T-helper 1 cell (primary cell): Measurements from ENCODE around the gene C1S.
"Not testable (repeated sequence)": the region's sequence is repeated elsewhere in the genome, so short reads cannot be mapped to it uniquely, and the experiment has no call there.

ENCODE experiments used
- DNase-seq, 5 donors: peaks; one replicate each; pipeline ENCODE4 v3.0.0-alpha.2; 2012 to 2020

C1S gene

DNA sequence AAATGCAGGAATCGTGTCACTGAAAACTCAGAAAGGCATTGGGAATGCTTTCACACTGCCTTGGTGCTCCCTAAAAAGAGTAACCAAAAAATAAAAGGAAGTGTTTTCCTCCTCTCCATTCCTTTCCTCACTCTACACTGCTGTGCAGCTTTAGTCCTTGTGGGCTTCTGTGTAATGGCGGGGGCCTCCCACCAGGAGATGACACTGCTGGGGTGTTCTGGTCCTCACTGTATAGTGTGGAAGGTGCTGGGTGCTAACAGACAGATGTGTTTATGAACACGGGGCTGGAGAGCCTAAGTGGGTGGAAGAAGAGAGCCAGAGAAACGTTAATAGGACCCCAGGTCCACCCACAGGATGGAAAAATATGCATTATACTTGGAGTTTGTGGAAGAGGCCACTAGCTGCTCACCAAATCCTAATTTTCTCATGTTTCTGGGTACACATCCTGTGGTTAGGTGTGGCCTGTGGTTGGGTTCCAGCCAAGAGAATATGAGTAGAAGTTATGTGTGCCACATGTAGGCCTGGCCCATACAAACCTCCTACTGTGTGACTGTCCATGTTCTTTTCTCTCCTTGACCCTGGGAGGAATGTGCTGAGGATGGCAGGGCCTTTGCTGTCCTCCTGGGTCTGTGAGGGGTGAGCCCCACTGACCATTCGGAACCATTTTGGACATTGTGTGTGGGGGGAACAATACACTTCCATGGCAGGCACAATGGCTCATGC, 14.0 kb upstream of the C1S start:
- DNase-seq = peak in 1 of 5 donors; percentile 6

DNA sequence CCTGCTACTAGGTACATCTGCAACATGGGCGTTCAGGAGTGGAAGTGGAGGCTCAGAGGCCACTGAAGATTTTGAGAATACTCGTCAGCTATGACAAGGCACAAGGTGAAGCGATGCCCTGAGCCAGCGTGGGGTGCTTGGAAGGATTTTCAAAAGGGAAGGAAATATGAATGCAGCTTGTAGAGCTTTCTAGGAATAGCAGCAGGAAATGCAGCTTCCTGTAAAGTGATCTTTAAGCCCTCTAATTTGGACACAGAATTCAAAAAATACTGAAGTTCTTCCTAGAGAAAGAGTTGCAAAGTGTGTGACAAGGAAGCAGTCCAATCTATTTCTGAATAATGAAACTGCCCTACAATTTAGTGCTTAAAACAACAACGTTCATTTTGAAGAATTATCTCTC, 13.2 kb upstream of the C1S start:
- DNase-seq = peak in 1 of 5 donors; percentile 6

- DNase-seq = not testable (repeated sequence)
Observed at GRCh38 chr12:7049445-7049951, 11.0 kb upstream of the C1S start.

DNA sequence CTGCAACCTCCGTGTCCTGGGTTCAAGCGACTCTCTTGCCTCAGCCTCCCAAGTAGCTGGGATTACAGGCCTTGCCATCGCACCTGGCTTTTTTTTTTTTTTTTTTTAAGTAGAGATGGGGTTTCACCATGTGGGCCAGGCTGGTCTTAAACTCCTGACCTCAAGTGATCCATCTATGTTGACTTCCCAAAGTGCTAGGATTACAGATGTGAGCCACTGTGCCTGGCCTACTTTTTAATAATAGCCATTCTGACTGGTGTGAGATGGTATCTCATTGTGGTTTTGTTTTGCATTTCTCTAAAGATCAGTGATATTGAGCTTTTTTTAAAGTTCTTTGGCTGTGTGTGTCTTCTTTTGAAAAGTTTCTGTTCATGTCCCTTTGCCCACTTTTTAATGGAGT, 10.5 kb upstream of the C1S start:
- not testable (repeated sequence) for DNase-seq

DNA sequence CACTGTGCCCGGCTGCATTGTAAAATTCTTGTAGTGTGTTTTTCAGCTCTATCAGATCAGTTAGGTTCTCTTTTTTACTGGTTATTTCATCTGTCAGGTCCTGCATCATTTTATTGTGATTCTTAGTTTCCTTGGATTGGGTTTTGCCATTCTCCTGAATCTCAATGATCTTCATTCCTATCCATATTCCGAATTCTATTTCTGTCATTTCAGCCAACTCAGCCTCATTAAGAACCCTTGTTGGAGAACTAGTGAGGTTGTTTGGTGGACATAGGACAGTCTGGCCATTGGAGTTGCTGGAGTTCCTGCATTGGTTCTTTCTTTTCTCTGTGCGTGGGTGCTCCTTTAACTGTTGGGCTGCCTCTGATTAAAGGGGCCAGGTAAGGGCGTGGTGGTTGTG, 5.6 kb upstream of the C1S start:
- DNase-seq = no peak

GRCh38 chr12:7055736-7056135, 4.8 kb upstream of the C1S start:
- not testable (repeated sequence) for DNase-seq

DNA sequence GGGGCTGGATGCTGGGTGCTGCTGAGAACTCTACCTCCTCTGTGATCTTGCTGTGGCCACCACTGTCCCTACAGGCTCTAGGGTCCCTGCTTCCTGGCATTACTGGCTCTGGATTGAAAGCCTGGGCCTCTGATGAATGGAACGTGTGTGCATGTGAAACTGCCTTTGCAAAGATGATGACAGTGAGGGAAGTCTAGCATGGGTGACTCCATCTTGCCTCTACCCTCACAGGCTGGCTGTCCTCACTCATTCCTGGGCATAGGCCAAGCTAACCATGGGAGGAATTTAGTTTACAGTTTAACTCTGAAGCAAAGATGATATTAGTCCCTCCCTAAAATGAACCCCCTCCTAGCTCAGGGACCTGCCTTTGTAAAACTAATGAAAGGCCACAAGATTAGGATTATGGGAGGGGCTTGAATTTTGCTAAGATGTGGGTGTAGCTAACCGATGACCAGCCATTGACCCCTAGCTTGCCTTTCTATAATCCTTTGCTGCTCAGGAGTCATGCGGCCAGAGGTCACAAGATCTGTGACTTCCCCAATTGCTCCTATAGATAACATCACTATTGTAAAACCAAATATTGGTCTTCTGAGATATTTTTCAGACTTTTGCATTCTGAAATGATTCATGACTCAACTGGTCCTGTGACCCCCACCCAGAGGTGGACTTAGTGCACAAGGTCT, 2.2 kb upstream of the C1S start:
- no peak for DNase-seq

GRCh38 chr12:7058850-7059395, 1.6 kb upstream of the C1S start:
- DNase-seq = no peak

DNA sequence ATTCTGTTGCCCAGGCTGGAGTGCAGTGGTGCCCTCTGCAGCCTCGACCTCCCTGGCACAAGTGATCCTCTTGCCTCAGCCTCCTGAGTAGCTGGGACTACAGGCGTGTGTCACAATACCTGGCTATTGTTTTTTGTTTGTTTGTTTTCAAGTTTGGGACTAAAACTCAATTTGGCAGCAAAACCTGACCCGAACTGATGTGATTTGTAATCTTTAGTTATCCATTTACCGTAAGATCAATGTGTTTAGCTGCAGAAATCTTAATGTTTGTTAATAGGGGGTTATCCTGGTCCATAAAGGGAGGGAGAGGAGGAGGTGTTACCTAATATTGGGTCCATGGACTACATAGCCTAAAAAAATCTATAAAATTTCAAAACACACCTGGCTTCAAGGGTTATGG, 738 bp upstream of the C1S start:
- DNase-seq = no peak

- DNase-seq = no peak
Observed at GRCh38 chr12:7061138-7061537, 620 bp downstream of the C1S start.

GRCh38 chr12:7061596-7061995, 1.1 kb downstream of the C1S start:
- DNase-seq = no peak

DNA sequence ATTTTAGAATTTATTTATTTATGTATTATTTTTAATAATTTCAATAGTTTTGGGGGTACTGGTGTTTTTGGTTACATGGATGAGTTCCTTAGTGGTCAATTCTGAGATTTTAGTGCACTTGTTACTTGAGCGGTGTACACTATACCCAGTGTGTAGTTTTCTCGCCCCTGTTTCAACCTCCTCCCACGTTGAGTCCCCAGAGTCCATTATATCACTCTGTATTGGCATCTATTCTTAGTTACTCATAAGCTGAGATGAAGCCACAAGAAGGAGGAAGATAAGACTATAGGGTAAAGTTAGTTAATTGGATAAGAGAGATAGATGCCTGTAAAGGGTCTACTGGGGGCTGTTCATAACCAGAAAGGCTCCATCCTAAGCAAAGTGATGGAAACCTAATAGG, 4.0 kb downstream of the C1S start:
- DNase-seq = no peak

DNA sequence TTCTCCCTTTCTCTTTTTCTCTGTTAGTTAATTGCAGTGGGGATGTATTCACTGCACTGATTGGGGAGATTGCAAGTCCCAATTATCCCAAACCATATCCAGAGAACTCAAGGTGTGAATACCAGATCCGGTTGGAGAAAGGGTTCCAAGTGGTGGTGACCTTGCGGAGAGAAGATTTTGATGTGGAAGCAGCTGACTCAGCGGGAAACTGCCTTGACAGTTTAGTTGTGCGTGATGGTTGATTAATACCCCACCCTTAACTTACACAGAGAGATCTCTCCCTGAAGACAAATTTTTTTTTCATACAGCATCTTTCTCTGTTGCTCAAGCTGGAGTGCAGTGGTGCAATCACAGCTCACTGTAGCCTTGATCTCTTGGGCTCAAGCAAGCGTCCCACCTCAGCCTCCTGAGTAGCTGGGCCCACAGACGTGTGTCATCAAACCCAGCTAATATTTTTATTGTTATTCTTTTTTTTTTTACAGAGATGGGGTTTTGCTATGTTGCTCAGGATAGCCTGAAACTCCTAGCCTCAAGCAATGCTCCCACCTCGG, 4.6 kb downstream of the C1S start:
- DNase-seq = no peak

GRCh38 chr12:7066596-7066995, 6.1 kb downstream of the C1S start:
- DNase-seq = no peak

DNA sequence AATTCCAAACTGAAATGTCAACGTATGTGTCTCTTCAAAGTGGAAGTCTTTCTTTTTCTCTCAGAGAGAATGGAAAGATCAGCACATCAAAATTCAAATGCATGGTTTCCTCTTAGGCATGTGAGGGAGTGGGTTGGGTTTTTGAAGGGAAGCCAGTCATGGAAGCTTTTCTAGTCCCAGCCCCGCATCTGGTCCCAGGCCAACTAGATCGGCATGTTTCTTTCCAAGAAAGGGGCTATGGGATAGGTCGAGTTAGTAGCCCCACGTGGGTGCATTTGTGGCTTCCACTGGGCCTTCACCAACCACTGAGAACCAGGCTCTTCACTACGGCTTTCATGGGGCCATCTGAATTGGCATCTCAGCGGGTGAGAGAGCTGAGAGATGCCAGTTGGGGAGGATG, 6.6 kb downstream of the C1S start:
- no peak for DNase-seq

DNA sequence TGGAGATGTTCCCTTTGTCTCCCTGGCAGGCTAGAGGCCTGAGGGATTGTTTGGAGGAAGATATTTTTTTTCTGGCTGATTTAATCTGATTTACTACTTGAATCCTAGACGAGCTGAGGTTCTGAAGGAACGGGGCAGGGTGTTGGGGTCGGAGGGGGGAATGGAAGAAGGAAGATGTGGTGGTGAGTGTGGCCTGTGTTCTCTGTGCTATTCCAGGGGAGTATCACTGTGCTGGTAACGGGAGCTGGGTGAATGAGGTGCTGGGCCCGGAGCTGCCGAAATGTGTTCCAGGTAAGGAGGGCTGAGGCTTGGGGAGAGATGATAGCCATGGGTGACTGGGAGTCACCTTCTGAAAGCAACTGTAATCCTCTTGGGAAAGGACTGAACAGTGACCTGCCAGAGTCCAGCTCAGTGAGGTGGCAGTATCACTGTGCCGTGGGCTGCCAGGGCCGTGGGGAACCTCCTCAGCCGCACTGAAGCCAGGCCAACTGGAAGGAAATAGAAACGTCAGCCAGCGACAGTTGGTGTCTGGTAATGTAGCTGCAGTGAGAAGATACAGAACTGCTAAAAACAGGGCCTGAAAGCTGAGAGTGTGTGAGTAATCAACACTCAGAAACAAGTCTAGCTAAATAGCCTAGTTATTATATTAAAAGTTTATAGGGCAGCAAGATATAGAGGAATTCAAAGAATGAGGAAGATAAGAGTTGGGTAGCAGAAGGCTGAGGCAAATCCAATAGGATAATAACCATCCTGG, 7.9 kb downstream of the C1S start:
- no peak for DNase-seq

DNA sequence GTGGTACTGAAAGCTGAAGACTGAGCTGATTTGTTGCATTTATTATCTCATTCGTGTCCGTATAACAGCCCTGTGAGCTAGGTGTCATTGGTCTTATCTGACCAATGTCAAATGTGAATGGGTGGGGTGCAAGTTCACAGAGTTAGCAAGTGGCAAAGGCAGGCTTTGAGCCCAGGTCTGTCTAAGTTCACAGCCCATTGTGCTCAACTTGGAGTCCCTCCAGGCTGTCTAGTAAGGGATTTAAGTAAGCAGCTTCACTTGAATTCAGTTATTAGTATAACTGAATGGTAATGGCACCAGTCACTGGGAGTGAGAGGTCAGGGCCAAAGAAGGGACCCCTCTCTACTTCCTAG, 8.5 kb downstream of the C1S start:
- DNase-seq = no peak

- DNase-seq = no peak
Observed at GRCh38 chr12:7069386-7069785, 8.9 kb downstream of the C1S start.

DNA sequence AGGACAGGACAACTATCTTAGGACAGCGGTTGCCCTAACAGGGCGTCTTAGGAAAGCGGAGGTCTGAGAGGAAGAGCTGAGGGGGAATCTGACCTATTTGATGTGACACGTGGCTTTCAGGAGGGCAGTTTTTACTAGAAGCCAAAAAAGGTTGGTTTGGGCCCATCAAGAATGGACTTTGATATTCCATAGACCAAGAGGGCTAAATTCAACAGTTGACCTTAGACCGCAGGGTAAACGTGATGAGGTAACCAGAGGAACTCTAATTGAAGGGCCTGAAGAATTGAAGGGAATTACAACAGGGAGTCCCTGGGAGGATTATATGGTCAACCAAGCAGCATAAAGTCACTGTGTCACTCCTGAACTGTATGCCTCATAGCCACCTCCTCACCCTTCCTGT, 11.5 kb downstream of the C1S start:
- DNase-seq = no peak

- DNase-seq = no peak
Observed at GRCh38 chr12:7072554-7072953, 12.0 kb downstream of the C1S start.

DNA sequence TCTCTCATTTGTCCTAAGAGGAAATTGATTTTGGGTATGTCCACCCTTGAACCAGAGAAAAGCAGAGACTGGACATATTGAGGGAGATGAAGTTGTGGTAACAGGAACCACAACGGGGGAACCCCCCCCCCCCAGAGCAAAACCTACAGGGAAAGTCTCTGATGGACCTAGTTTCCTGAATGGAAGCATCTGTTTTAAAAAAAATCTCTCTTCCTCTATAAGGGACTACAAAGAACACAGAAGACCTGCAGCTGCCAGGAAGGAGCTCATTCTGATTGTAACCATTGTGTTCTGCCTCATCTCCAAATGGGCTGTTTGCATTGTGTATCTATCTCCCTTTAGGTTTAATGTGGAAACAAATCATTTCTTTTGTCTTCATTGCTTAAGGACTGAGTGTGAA, 13.4 kb downstream of the C1S start:
- no peak for DNase-seq

DNA sequence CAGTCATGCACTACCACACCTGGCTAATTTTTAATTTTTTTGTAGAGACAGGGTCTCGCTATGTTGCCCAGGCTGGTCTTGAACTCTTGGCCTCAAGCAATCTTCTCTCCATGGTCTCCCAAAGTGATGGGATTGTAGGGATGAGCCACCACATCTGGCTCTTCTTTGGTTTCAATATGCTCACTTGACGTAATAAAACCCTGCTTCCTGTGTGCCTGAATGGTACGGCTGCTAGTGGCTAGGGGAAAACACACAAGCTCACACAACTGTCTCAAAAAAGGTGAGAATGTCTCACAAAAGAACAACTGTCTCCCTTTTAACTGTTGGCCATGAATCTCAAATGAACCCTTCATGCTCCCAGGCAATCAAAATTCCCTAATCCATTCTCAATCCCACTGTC, 15.0 kb downstream of the C1S start:
- DNase-seq = no peak

DNA sequence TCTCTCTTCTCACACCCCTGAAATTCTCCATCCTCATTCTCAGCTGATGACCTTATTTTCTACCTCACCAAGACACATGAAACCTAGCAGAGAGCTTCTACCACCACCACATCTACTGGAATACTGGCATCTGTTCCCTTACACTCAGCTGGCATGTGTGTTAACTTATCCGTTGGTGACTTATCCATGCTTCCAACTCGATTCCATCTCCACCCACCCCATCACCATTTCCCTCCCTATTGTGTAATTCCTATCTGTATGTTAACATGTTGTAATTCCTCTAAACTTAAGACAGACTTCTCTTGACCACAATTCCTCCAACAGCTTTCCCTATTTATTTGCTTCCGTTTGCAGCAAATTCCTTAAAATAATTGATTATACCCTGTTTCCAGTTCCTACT, 15.4 kb downstream of the C1S start:
- no peak for DNase-seq
